GM12878 (cell line): Measurements from ENCODE around the gene ZNF407. TPM values are rescaled to one million over a fixed set of nuclear protein-coding genes. Genes with fewer than 3 reads are reported as not detected.

Experiments used
- ATAC-seq: fragments of 200-7000 bp; cut with Tn5 transposase; 3 replicates; pipeline ENCODE4 v1.9.1; 2020; ENCODE audit warnings: mild to moderate bottlenecking, moderate library complexity
- BruUV-seq: library from RNA; stranded (reverse); fragments of 400-500 nt; replicated peaks from 2 replicates; lab custom pipeline; 2021; lab: Mats Ljungman, UMichigan
- CTCF ChIA-PET: fragments of 300-600 bp; sonication (Branson Sonifier 250); formaldehyde crosslinking; extraction: SDS; loops from one replicate; lab custom pipeline; 2021; ENCODE audit warnings: inconsistent platforms; lab: Yijun Ruan, JAX
- POLR2A ChIA-PET: fragments of 350-600 bp; formaldehyde crosslinking; extraction: SDS; loops from one replicate; lab custom pipeline; 2021; ENCODE audit warnings: inconsistent platforms; lab: Charles Lee
- RAD21 ChIA-PET: fragments of 300-600 bp; sonication (Branson Sonifier 250); formaldehyde crosslinking; loops from one replicate; lab custom pipeline; 2023; ENCODE audit warnings: antibody characterized with exemption; ENCODE audit not compliant: unreplicated experiment; lab: Charles Lee
- SMC1A ChIA-PET: fragments of 300-600 bp; sonication (Branson Sonifier 250); formaldehyde crosslinking; loops from one replicate; lab custom pipeline; 2023; ENCODE audit not compliant: unreplicated experiment, uncharacterized antibody; lab: Charles Lee
- DNase-seq: peaks from one replicate; pipeline ENCODE4 v3.0.0-alpha.2; 2011; ENCODE audit warnings: low read depth, low spot score
- FAIRE-seq: peaks from 3 replicates; lab custom pipeline; 2011; peaks lifted over from hg19 to GRCh38; lab: Jason Lieb, UNC
- H2AFZ ChIP-seq: 2 replicates; pipeline ENCODE4 v1.6.0; 2011; ENCODE audit warnings: low read depth, low read length, control low read depth; ENCODE audit not compliant: control insufficient read depth
- H3K27ac ChIP-seq: 2 replicates; pipeline ENCODE4 v1.5.1; 2011; ENCODE audit warnings: control low read depth; ENCODE audit not compliant: control insufficient read depth, insufficient read depth
- H3K27me3 ChIP-seq, 2 experiments: replicated peaks in 1 of 2; 2 replicates each; pipeline versions ENCODE4 v1.6.0 to v1.6.1; 2011; ENCODE audit warnings: low read length in 1 of 2; ENCODE audit not compliant: control insufficient read depth in 2 of 2, insufficient read depth in 2 of 2
- H3K36me3 ChIP-seq, 2 experiments: 2 replicates each; pipeline ENCODE4 v1.5.1; 2011; ENCODE audit warnings: low read length in 1 of 2; ENCODE audit not compliant: control insufficient read depth in 2 of 2, insufficient read depth in 2 of 2
- H3K4me1 ChIP-seq: 2 replicates; pipeline ENCODE4 v1.6.1; 2011; ENCODE audit warnings: mild to moderate bottlenecking, low read length, moderate library complexity, mixed read lengths; ENCODE audit not compliant: control insufficient read depth, insufficient read depth
- H3K4me2 ChIP-seq: 2 replicates; pipeline ENCODE4 v1.6.0; 2011; ENCODE audit warnings: control low read depth; ENCODE audit not compliant: control insufficient read depth, insufficient read depth
- H3K4me3 ChIP-seq: fragments of 200-600 bp; sonication (generic); 2 replicates; pipeline ENCODE4 v1.5.1; 2016
- H3K79me2 ChIP-seq: 2 replicates; pipeline ENCODE4 v1.6.0; 2011; ENCODE audit warnings: low read length; ENCODE audit not compliant: control insufficient read depth, insufficient read depth
- H3K9ac ChIP-seq: 2 replicates; pipeline ENCODE4 v1.8.0; 2011; ENCODE audit warnings: low read length, control low read depth, mixed read lengths; ENCODE audit not compliant: control insufficient read depth, insufficient read depth
- H3K9me3 ChIP-seq: replicated peaks from 3 replicates; pipeline ENCODE4 v1.5.1; 2011; ENCODE audit warnings: mild to moderate bottlenecking, low read length; ENCODE audit not compliant: control insufficient read depth, insufficient read depth
- H4K20me1 ChIP-seq: 2 replicates; pipeline ENCODE4 v1.6.0; 2011; ENCODE audit not compliant: control insufficient read depth, insufficient read depth
- BCL11A ChIP-seq: IDR thresholded peaks from 2 replicates; pipeline ENCODE4 v1.6.1; 2011; ENCODE audit warnings: low read depth, low read length
- E4F1 ChIP-seq: fragments of 450-650 bp; IDR thresholded peaks from 2 replicates; pipeline ENCODE4 v1.6.1; 2018; ENCODE audit warnings: borderline replicate concordance, mild to moderate bottlenecking; ENCODE audit not compliant: partially characterized antibody
- IKZF1 ChIP-seq: fragments of 450-650 bp; conservative IDR thresholded peaks from 2 replicates; pipeline ENCODE4 v1.6.1; 2017; ENCODE audit warnings: antibody characterized with exemption, mild to moderate bottlenecking
- NR2F1 ChIP-seq: fragments of 450-650 bp; conservative IDR thresholded peaks from 2 replicates; pipeline ENCODE4 v1.6.1; 2017; ENCODE audit warnings: mild to moderate bottlenecking
- PKNOX1 ChIP-seq: fragments of 450-650 bp; IDR thresholded peaks from 2 replicates; pipeline ENCODE4 v1.6.1; 2016; ENCODE audit warnings: mild to moderate bottlenecking
- RFX5 ChIP-seq: IDR thresholded peaks from 2 replicates; pipeline ENCODE4 v1.6.1; 2011; ENCODE audit warnings: low read depth, low read length, improper control_type of control experiment
- SREBF2 ChIP-seq: IDR thresholded peaks from 2 replicates; pipeline ENCODE4 v1.6.1; 2012; ENCODE audit warnings: mild to moderate bottlenecking, low read length
- ZNF207 ChIP-seq: fragments of 450-650 bp; IDR thresholded peaks from 2 replicates; pipeline ENCODE4 v1.6.1; 2014; ENCODE audit warnings: antibody characterized with exemption, mild to moderate bottlenecking, borderline replicate concordance
- WGBS: methylation state at CpG from one replicate; pipeline ENCODE4 v1.1.6; 2016; ENCODE audit warnings: low lambda C conversion rate; ENCODE audit not compliant: insufficient replicate concordance, insufficient coverage; ENCODE audit errors: missing lambda C conversion rate; 5-methylcytosine and 5-hydroxymethylcytosine counted together
- in situ Hi-C: fragments of 300-500 bp; cut with MboI; formaldehyde crosslinking; loops from 9 replicates; pipeline ENCODE4 v1.14.3; 2018; ENCODE audit warnings: mixed read lengths
- intact Hi-C: fragments of 100-400 bp; cut with micrococcal nuclease; formaldehyde crosslinking; loops from one replicate; pipeline ENCODE4 v1.14.2; 2022; ENCODE audit not compliant: unreplicated experiment
- polyA plus RNA-seq, 11 experiments: library from polyadenylated mRNA; depleted of rRNA in 4 of 11; unstranded in 6 of 11; stranded (reverse) in 5 of 11; fragments of >200 nt; fragmentation: Nextera tagmentation in 4 of 11; fragmentation: Illumina TruSeq in 1 of 11; extraction: Ambion mirVana in 4 of 11; extraction: Trizol in 1 of 11; gene quantifications; 1 replicate in 1 of 11; 2 replicates in 10 of 11; pipeline versions ENCODE4 v1.2.1 to v1.2.3, GENCODE V29; 2011 to 2016; ENCODE audit warnings: inconsistent platforms in 2 of 11, missing spikeins in 2 of 11, low read depth in 1 of 11
- total RNA-seq, 4 experiments: library from RNA; depleted of rRNA in 3 of 4; stranded (reverse); fragments of >200 nt in 3 of 4; fragmentation: Illumina TruSeq in 1 of 4; extraction: Trizol in 1 of 4; gene quantifications; 2 replicates each; pipeline versions ENCODE4 v1.2.1 to v1.2.3, GENCODE V29; 2013 to 2021

ZNF407 gene
- total and polyA plus RNA-seq, 10 of the 15 experiments (the other 5 are each of a cell fraction or from before 2014, with no cell fraction given) = 0.69 to 11.6 (median 5.3) TPM

DNA sequence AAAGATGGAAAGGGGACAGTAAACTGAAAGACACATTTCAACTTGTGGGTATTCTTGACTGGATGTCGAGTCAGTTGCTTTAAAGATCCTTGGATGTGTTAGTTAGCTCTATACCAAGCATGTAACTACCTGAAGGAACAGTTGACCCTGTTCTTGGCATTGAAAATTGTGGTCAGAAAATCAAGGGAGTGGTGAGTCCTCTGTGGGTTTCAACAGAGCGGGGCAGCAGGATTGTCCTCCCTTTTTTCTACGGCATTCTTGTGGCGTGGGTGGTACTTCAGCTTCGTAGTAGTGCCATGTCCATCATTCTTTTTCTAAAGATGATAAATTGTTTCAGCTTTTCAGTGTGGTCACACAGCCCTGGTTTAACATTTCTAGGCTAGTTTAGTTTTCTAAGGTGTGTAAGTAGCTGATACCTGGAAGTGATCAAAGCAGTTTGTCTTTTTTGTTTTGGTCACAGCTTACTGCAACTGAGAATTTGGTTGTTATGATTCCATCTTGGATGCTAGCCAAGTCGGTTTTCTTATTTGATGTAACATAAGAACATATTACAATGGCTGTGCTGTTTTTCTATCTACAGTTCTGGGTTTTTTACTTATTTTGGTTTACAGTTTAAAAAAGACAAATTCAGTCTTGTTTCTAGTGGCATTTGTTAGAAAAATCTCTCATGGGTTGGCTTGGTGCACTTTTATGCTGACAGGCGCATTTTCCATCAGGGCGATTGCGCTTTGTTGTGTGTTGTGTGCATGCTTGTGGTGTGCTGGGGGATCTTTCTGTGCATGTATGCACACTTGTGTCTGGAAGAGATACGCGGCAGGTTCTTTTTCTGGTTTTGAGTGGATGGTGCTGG lies 84.7 kb downstream of the ZNF407 start (continued):
- TF ChIP-seq E4F1 (no peak), ZNF207 (no peak), IKZF1 (no peak)

GRCh38 chr18:74682991-74683297 lies 85.3 kb downstream of the ZNF407 start:
- ATAC-seq (no peak), FAIRE-seq (no peak), DNase-seq (no peak)
- ChIA-PET POLR2A (no interaction called here), SMC1A (interaction anchor here (1.0 to 2.9 kb wide), 3 partner anchors 9 to 90 kb away, joined by 3 to 7 read pairs (median 3); no protein-coding TSS in a partner anchor), RAD21 (no interaction called here), CTCF (no interaction called here)
- H2AFZ ChIP-seq = no peak overlapping the region
- no peak overlapping the region for H3K4me3 ChIP-seq
- in situ Hi-C loops (no loop called here), intact Hi-C loops (no loop called here)
- no peaks in the 10 kb centered on the region for H3K79me2 ChIP-seq
- H3K9me3 ChIP-seq = no peaks in the 10 kb centered on the region; the same call in 2 of the 3 replicates
- peaks cover 3% of the 10 kb centered on the region; the same call in 1 of the 2 replicates for H3K4me1 ChIP-seq
- no TSS peak for BruUV-seq
- 100% methylated on average over 1 of the region's 1 CpG for WGBS
- no peak overlapping the region for H3K27ac ChIP-seq
- no peak for TF ChIP-seq RFX5
- no peak for TF ChIP-seq NR2F1
- no peak for TF ChIP-seq PKNOX1
- TF ChIP-seq SREBF2 = no peak
- no peak for TF ChIP-seq BCL11A
- H3K27me3 ChIP-seq = no peaks in the 10 kb centered on the region
- H3K36me3 ChIP-seq = 0 out of 4 replicates have a peak, but pooled peaks cover 0 to 5% of the 10 kb centered on the region in 2 experiments
- no peaks in the 10 kb centered on the region for H4K20me1 ChIP-seq
- no peak overlapping the region for H3K4me2 ChIP-seq
- no peak overlapping the region for H3K9ac ChIP-seq
